MCF 10A (cell line): ENCODE measurements around the gene POLE. TPM values are rescaled to one million over a fixed set of nuclear protein-coding genes. Genes with fewer than 3 reads are reported as not detected.
A peak's percentile ranks its signal among the peaks of the same experiment; 100 is the strongest.

Source experiments
- BruUV-seq: library from RNA; stranded (reverse); fragments of 400-500 nt; replicated peaks from 2 replicates; lab custom pipeline; 2021; lab: Mats Ljungman, UMichigan
- CTCF ChIA-PET: fragments of 300-600 bp; sonication (Branson Sonifier 250); formaldehyde crosslinking; extraction: SDS; loops from one replicate; lab custom pipeline; 2021; ENCODE audit warnings: antibody characterized with exemption, inconsistent platforms; lab: Yijun Ruan, JAX
- POLR2A ChIA-PET: fragments of 300-600, 350-650 bp; sonication (Branson Sonifier 250); formaldehyde crosslinking; extraction: SDS; loops from one replicate; lab custom pipeline; 2020; ENCODE audit warnings: antibody characterized with exemption, inconsistent platforms; lab: Yijun Ruan, JAX
- DNase-seq: peaks from one replicate; pipeline ENCODE4 v3.0.0-alpha.2; 2018; ENCODE audit not compliant: unreplicated experiment
- H3K27ac Mint-ChIP-seq: one replicate; pipeline ENCODE4 v1.8.0; 2022; ENCODE audit warnings: mild to moderate bottlenecking, low read depth, mixed read lengths; ENCODE audit not compliant: unreplicated experiment
- H3K27me3 Mint-ChIP-seq: one replicate; pipeline ENCODE4 v1.8.0; 2022; ENCODE audit warnings: mixed read lengths; ENCODE audit not compliant: insufficient read depth, unreplicated experiment
- H3K36me3 Mint-ChIP-seq: one replicate; pipeline ENCODE4 v1.8.0; 2022; ENCODE audit warnings: mild to moderate bottlenecking, moderate library complexity, mixed read lengths; ENCODE audit not compliant: insufficient read depth, unreplicated experiment
- H3K4me1 Mint-ChIP-seq: one replicate; pipeline ENCODE4 v1.8.0; 2022; ENCODE audit warnings: mixed read lengths; ENCODE audit not compliant: insufficient read depth, unreplicated experiment
- H3K4me3 Mint-ChIP-seq: one replicate; pipeline ENCODE4 v1.8.0; 2022; ENCODE audit warnings: mild to moderate bottlenecking, moderate library complexity, mixed read lengths; ENCODE audit not compliant: unreplicated experiment
- H3K9me3 Mint-ChIP-seq: one replicate; pipeline ENCODE4 v1.8.0; 2022; ENCODE audit warnings: mixed read lengths; ENCODE audit not compliant: unreplicated experiment
- CTCF ChIP-seq: fragments of 200-600 bp; IDR thresholded peaks from one replicate; pipeline ENCODE4 v1.8.0; 2022; ENCODE audit warnings: antibody characterized with exemption, mild to moderate bottlenecking; ENCODE audit not compliant: unreplicated experiment
- intact Hi-C: fragments of 100-400 bp; cut with micrococcal nuclease; formaldehyde crosslinking; loops from 2 replicates; pipeline ENCODE4 v1.14.1; 2022
- total RNA-seq: library from RNA; stranded (reverse); gene quantifications from 2 replicates; pipeline ENCODE4 v1.2.3, GENCODE V29; 2022

The POLE gene
- total RNA-seq, 1 experiment from 2014 or later = 36.3 TPM

GRCh38 chr12:132657004-132657727 is 30.0 kb downstream of the POLE start:
- H3K36me3 Mint-ChIP-seq = peaks cover 65% of the 10 kb centered on the region
- H3K27me3 Mint-ChIP-seq = no peaks in the 10 kb centered on the region
- POLR2A ChIA-PET = no interaction called here
- no peaks in the 10 kb centered on the region for H3K4me1 Mint-ChIP-seq
- no peak overlapping the region for H3K27ac Mint-ChIP-seq
- peak; percentile 17 for DNase-seq
- H3K4me3 Mint-ChIP-seq = no peak overlapping the region
- intact Hi-C loops = no loop called here
- no peaks in the 10 kb centered on the region for H3K9me3 Mint-ChIP-seq
- TF ChIP-seq CTCF = no peak
- CTCF ChIA-PET = interaction anchor here (1.2 to 1.8 kb wide), 2 partner anchors 19 to 42 kb away, joined by 3 to 8 read pairs; no protein-coding TSS in a partner anchor
- no TSS peak for BruUV-seq

DNA sequence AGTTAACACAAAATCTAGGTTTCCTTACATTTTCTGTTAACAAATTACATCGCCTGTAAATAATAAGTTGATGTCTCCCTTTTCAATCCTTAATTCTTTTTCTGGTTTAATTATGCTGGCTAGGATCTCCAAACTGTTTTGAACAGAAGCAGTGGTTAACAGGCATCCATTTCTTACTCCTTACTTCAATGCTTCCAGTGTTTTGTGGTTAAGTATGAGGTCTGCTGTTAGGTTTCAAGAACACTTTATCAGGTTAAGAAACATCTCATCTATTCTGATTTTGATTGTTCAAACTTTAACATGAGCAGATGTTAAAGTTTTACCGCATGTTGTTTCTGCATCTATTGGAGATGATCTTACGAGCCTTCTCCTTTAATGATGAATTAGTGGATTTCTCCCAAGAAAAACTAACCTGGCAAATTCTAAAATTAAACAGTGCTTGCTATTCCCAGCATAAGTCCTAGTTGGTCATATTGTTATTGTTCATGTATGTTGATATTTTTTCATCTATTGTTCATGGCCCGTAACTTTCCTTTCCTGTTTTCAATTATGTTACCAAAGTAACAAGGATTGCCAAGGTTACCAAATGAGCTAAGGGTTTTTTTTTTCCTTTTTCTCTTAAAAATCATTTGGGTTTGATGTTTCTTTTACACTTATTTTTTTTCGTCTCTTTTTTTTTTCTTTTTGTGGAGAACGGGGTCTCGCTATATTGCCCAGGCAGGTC is 33.4 kb downstream of the POLE start:
- no TSS peak for BruUV-seq

DNA sequence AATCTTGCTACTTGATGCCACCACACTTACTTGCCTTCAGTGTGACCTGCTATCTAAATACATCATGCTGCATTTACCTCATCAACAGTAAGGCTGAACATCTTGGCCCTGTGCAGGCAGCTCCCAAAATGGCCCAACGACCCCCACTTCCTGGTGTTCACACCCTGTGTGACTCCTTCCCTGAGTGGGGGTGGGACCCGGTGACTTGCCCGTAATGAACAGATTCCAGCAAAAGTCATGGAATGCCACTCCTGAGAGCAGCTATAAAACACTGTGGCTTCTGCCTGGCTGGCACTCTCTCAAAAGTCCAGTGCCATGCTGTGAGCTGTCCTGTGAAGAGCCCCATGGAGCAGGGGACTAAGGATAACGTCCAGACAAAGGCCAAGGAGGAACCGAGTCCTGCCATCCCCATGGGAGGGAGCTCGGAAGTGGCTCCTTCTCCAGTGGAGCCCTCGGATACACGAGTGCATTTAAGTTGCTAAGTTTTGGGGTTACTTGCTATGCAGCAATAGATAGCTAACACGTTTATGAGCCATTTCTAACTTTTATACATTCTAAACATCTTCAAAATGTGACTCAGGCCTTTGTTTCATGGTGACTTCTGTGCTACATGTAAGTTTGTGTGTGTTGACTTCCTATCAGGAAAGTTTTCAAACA is 35.6 kb downstream of the POLE start:
- intact Hi-C loops = no loop called here
- ChIA-PET CTCF (interaction anchor here (0.6 to 1.0 kb wide), 3 partner anchors 34 to 493 kb away, joined by 3 read pairs; no protein-coding TSS in a partner anchor), POLR2A (no interaction called here)
- H3K4me3 Mint-ChIP-seq = no peak overlapping the region
- no TSS peak for BruUV-seq
- no peaks in the 10 kb centered on the region for H3K4me1 Mint-ChIP-seq
- no peaks in the 10 kb centered on the region for H3K27me3 Mint-ChIP-seq
- no peaks in the 10 kb centered on the region for H3K9me3 Mint-ChIP-seq
- peaks cover 55% of the 10 kb centered on the region for H3K36me3 Mint-ChIP-seq
- H3K27ac Mint-ChIP-seq = no peak overlapping the region
- no peak for TF ChIP-seq CTCF
- no peak for DNase-seq

More for the DNA sequence above, 33.4 kb downstream of the POLE start:
- no peaks in the 10 kb centered on the region for H3K4me1 Mint-ChIP-seq
- TF ChIP-seq CTCF = no peak
- POLR2A ChIA-PET = no interaction called here
- intact Hi-C loops = no loop called here
- DNase-seq = no peak
- H3K36me3 Mint-ChIP-seq = peaks cover 60% of the 10 kb centered on the region
- CTCF ChIA-PET = interaction anchor here (0.7 kb wide), 1 partner anchor 7 kb away, joined by 3 read pairs; no protein-coding TSS in a partner anchor
- H3K4me3 Mint-ChIP-seq = no peak overlapping the region
- no peaks in the 10 kb centered on the region for H3K9me3 Mint-ChIP-seq
- peak overlapping the region; percentile 19 for H3K27ac Mint-ChIP-seq
- no peaks in the 10 kb centered on the region for H3K27me3 Mint-ChIP-seq
